Upper lobe of left lung (tissue), 6 donors: ENCODE measurements around the gene RAB40A. TPM values are rescaled to one million over a fixed set of nuclear protein-coding genes. Genes with fewer than 3 reads are reported as not detected.

Experiments used
- ATAC-seq, 2 donors: fragments of 200-7000 bp; cut with Tn5 transposase; one replicate each; pipeline ENCODE4 v1.9.1; 2022; ENCODE audit warnings: mild to moderate bottlenecking in 2 of 2, moderate library complexity in 2 of 2; ENCODE audit not compliant: low FRiP score in 2 of 2
- DNase-seq, 2 donors: peaks; one replicate each; pipeline ENCODE4 v3.0.0-alpha.2; 2019 to 2020
- H3K27ac ChIP-seq, 4 donors: fragments of 200-600 bp; sonication (generic); one replicate each; pipeline ENCODE4 v1.5.1; 2016 to 2019
- H3K27me3 ChIP-seq, 4 donors: fragments of 200-600 bp; sonication (generic); one replicate each; pipeline ENCODE4 v1.5.1; 2017 to 2019
- H3K36me3 ChIP-seq, 4 donors: fragments of 200-600 bp; sonication (generic); one replicate each; pipeline ENCODE4 v1.5.1; 2016 to 2019
- H3K4me1 ChIP-seq, 4 donors: fragments of 200-600 bp; sonication (generic); one replicate each; pipeline ENCODE4 v1.5.1; 2018 to 2019
- H3K4me3 ChIP-seq, 4 donors: fragments of 200-600 bp; sonication (generic); one replicate each; pipeline ENCODE4 v1.5.1; 2017 to 2019; ENCODE audit warnings: mild to moderate bottlenecking in 2 of 4, moderate library complexity in 1 of 4
- H3K9me3 ChIP-seq, 4 donors: fragments of 200-600 bp; sonication (generic); one replicate each; pipeline ENCODE4 v1.5.1; 2018 to 2019
- CTCF ChIP-seq, 6 experiments: fragments of 450-650 bp in 4 of 6; fragments of 200-600 bp in 2 of 6; sonication (generic) in 2 of 6; IDR thresholded peaks; one replicate each; pipeline ENCODE4 v1.5.1; 2016 to 2019; ENCODE audit warnings: antibody characterized with exemption in 6 of 6
- EP300 ChIP-seq, 4 donors: sonication (generic); formaldehyde crosslinking; IDR thresholded peaks; one replicate each; pipeline ENCODE4 v1.5.1; 2017; ENCODE audit warnings: antibody characterized with exemption in 4 of 4, control low read depth in 2 of 4
- POLR2A ChIP-seq, 4 donors: fragments of 450-650 bp; IDR thresholded peaks; one replicate each; pipeline ENCODE4 v1.5.1; 2016 to 2017; ENCODE audit warnings: antibody characterized with exemption in 4 of 4, mild to moderate bottlenecking in 2 of 4
- POLR2AphosphoS5 ChIP-seq, 2 donors: sonication (generic); formaldehyde crosslinking; IDR thresholded peaks; one replicate each; pipeline ENCODE4 v1.5.1; 2017; ENCODE audit warnings: antibody characterized with exemption in 2 of 2
- WGBS, 2 donors: methylation state at CpG; one replicate each; pipeline ENCODE4 v1.1.5; 2017 to 2018; 5-methylcytosine and 5-hydroxymethylcytosine counted together
- total RNA-seq, 6 donors: library from RNA; depleted of rRNA in 4 of 6; stranded (reverse); fragments of >200 nt in 4 of 6; gene quantifications; one replicate each; pipeline versions ENCODE4 v1.1.0 to v1.2.1, GENCODE V29; 2016 to 2021
- donor health status: DM: no; HTN: no; CAD: no; lungs with moderate emphysema.
- donor health status: DM: no; HTN: yes; CAD: no; lungs with severe emphysema.

Gene RAB40A
- total RNA-seq, 6 donors from 2014 or later, result 0.24 to 3.1 (median 0.56) TPM

GRCh38 chrX:103550415-103551051, 31.2 kb upstream of the RAB40A start:
- Histone ChIP-seq H3K27ac (no peak overlapping the region), H3K36me3 (no peaks in the 10 kb centered on the region), H3K27me3 (no peaks in the 10 kb centered on the region), H3K9me3 (no peaks in the 10 kb centered on the region), H3K4me1 (no peaks in the 10 kb centered on the region), H3K4me3 (no peak overlapping the region)
- 56 to 85% methylated on average over 3 of the region's 3 CpGs for WGBS, 2 donors
- no peak for DNase-seq
- no peak for ATAC-seq
- TF ChIP-seq POLR2AphosphoS5 (IDR thresholded peaks at IDR 0.05) (no peak), CTCF (IDR thresholded peaks at IDR 0.05) (no peak), EP300 (IDR thresholded peaks at IDR 0.05) (no peak), POLR2A (IDR thresholded peaks at IDR 0.05) (no peak)

GRCh38 chrX:103549916-103550315, 30.6 kb upstream of the RAB40A start:
- ATAC-seq (no peak), DNase-seq (no peak)
- TF ChIP-seq POLR2A (IDR thresholded peaks at IDR 0.05), result no peak
- no peak for TF ChIP-seq POLR2AphosphoS5 (IDR thresholded peaks at IDR 0.05)
- no peak for TF ChIP-seq CTCF (IDR thresholded peaks at IDR 0.05)
- TF ChIP-seq EP300 (IDR thresholded peaks at IDR 0.05), result no peak
- WGBS, 2 donors, result 69 to 70% methylated on average over 3 of the region's 3 CpGs
- H3K36me3 ChIP-seq, result no peaks in the 10 kb centered on the region
- no peak overlapping the region for H3K4me3 ChIP-seq
- H3K27ac ChIP-seq, result no peak overlapping the region
- no peaks in the 10 kb centered on the region for H3K4me1 ChIP-seq
- H3K27me3 ChIP-seq, result no peaks in the 10 kb centered on the region
- H3K9me3 ChIP-seq, result no peaks in the 10 kb centered on the region

DNA sequence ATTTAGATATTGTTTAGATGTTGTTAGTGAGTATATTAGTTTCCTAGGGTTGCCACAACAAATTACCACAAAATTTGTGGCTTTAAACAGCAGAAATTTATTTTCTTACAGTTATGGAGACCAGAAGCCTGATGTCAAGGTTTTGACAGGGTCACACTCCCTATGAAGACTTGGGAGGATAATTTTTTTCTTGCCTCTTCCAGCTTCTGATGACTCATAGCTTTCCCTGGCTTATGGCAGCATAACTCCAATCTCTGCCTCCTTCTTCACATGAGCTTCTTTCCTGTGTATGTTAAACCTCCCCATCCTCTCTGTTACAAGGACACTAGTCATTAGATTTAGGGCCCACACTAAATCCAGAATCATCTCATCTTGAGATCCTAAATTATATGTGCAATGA, 20.9 kb upstream of the RAB40A start:
- Histone ChIP-seq H3K27ac (peak overlapping the region in 1 of 4 donors; percentile 32), H3K27me3 (no peaks in the 10 kb centered on the region), H3K36me3 (no peaks in the 10 kb centered on the region), H3K4me3 (no peak overlapping the region), H3K9me3 (no peaks in the 10 kb centered on the region), H3K4me1 (no peaks in the 10 kb centered on the region)
- TF ChIP-seq POLR2AphosphoS5 (IDR thresholded peaks at IDR 0.05) (no peak), POLR2A (IDR thresholded peaks at IDR 0.05) (no peak), CTCF (IDR thresholded peaks at IDR 0.05) (no peak), EP300 (IDR thresholded peaks at IDR 0.05) (no peak)
- DNase-seq, result no peak
- no peak for ATAC-seq

DNA sequence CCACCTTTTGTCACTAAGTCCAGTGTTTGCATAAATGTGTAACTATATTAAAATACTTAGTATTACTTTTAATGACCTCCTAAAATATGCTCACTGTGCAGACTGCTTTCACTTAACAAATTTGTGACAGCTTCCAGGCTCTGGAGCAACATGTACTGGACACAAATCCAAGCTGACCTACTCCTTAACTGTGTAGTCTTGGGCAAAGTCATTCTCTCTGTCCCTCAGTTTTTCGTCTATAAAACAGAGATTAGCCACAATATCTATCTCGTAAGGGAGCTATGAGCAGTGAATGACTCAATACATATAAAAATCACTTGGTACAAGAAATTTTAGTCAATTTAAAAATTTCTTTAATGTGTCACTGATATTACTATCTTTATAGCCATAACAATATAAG, 20.4 kb upstream of the RAB40A start:
- H3K9me3 ChIP-seq, result no peaks in the 10 kb centered on the region
- H3K27ac ChIP-seq, result peak overlapping the region in 2 of 4 donors; percentile 32 to 53
- WGBS, 2 donors, result 63 to 65% methylated on average over 2 of the region's 2 CpGs
- H3K36me3 ChIP-seq, result no peaks in the 10 kb centered on the region
- H3K4me3 ChIP-seq, result no peak overlapping the region
- TF ChIP-seq POLR2AphosphoS5 (IDR thresholded peaks at IDR 0.05) (no peak), CTCF (IDR thresholded peaks at IDR 0.05) (no peak), EP300 (IDR thresholded peaks at IDR 0.05) (no peak), POLR2A (IDR thresholded peaks at IDR 0.05) (no peak)
- DNase-seq, result no peak
- no peak for ATAC-seq
- H3K27me3 ChIP-seq, result no peaks in the 10 kb centered on the region
- H3K4me1 ChIP-seq, result no peaks in the 10 kb centered on the region

DNA sequence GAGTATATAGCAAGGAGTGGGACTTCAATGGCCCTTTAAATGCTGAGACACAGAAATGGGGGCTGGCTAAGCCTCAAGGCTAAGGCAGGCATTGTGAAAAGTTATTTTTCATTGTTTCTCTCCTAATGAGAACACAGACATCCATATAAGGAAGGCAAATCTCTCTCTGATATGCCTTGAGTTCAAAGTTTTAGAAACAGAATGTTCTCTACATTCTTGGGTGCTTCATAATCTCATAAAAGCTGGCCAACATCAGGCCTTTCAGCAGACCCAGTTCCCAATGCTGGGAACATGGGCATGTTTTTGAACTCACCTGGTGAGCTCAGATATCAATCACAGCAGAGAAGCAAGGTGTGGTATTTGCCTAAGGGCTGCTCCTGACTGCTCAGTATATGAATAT, 19.4 kb upstream of the RAB40A start:
- Histone ChIP-seq H3K9me3 (no peaks in the 10 kb centered on the region), H3K27me3 (no peaks in the 10 kb centered on the region), H3K4me3 (no peak overlapping the region), H3K27ac (peak overlapping the region; percentile 9 to 76 (median 46)), H3K4me1 (no peaks in the 10 kb centered on the region), H3K36me3 (no peaks in the 10 kb centered on the region)
- no peak for DNase-seq
- no peak for ATAC-seq
- TF ChIP-seq POLR2AphosphoS5 (IDR thresholded peaks at IDR 0.05) (no peak), EP300 (IDR thresholded peaks at IDR 0.05) (no peak), CTCF (IDR thresholded peaks at IDR 0.05) (no peak), POLR2A (IDR thresholded peaks at IDR 0.05) (no peak)
